ENCODE measurements around the gene IDE. TPM values are rescaled to one million over a fixed set of nuclear protein-coding genes. Genes with fewer than 3 reads are reported as not detected.
"Not testable (repeated sequence)": the region's sequence is repeated elsewhere in the genome, so short reads cannot be mapped to it uniquely, and the experiment has no call there.

IDE gene
- total and polyA plus RNA-seq, 9 donors = 10.7 to 16.4 (median 12.8) TPM

DNA sequence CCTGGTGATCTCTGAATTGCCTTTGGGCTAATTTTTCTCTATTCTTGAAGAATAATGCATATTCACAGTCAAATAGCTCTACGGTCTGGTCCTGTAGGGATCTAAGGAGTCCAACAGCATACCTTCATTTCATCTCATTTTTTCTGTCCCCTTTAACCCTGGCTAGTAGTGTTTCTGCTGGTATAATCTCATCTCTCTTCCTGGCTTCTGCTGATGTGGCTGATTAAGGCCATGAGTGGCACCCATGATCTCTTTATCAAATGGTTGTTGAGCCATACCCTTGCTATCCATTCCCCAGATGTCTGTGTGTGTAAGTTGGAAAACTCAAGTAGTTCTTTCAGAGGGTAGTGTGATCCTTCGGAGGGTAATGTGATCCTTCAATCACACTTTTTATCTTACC lies 163.4 kb downstream of the IDE start:
- WGBS (ENCODE audit: insufficient coverage) = no CpG with 5 or more reads among the region's 2 CpGs
- DNase-seq = no peak

DNA sequence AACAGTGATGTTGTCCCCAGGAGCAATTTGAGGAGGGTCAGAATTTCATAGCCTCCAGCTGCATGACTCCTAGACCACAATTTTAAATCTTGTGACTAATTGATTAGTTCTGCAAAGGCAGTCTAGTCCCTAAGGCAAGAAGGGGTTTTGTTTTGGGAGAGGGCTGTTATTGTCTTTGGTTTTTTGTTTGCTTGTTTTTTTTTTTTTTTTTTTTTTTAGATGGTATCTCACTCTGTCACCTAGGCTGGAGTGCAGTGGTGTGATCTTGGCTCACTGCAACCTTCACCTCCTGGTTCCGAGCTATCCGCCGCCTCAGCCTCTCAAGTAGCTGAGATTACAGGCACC lies 165.9 kb downstream of the IDE start:
- no peak overlapping the region for H3K4me3 ChIP-seq (ENCODE audit: low read length)
- H3K36me3 ChIP-seq (ENCODE audit: control insufficient read depth, insufficient read depth, low read length) = no peaks in the 10 kb centered on the region
- WGBS (ENCODE audit: insufficient coverage) = 79% methylated on average over 3 of the region's 3 CpGs
- no peak for DNase-seq
- H3K9me3 ChIP-seq (replicated peaks; ENCODE audit: control insufficient read depth, low read depth, low read length) = no peaks in the 10 kb centered on the region
- H3K27me3 ChIP-seq (ENCODE audit: control insufficient read depth, insufficient read depth, low read length) = peaks cover 4% of the 10 kb centered on the region
- no peaks in the 10 kb centered on the region for H3K4me1 ChIP-seq (ENCODE audit: control insufficient read depth, insufficient read depth, low read length)
- H3K27ac ChIP-seq (ENCODE audit: low read length) = no peak overlapping the region

More for the DNA sequence above, 163.4 kb downstream of the IDE start:
- Histone ChIP-seq H3K36me3 (ENCODE audit: control insufficient read depth, insufficient read depth, low read length) (no peaks in the 10 kb centered on the region), H3K4me1 (ENCODE audit: control insufficient read depth, insufficient read depth, low read length) (no peaks in the 10 kb centered on the region), H3K4me3 (ENCODE audit: low read length) (no peak overlapping the region), H3K9me3 (replicated peaks; ENCODE audit: control insufficient read depth, low read depth, low read length) (no peaks in the 10 kb centered on the region), H3K27ac (ENCODE audit: low read length) (no peak overlapping the region), H3K27me3 (ENCODE audit: control insufficient read depth, insufficient read depth, low read length) (peaks cover 4% of the 10 kb centered on the region)

DNA sequence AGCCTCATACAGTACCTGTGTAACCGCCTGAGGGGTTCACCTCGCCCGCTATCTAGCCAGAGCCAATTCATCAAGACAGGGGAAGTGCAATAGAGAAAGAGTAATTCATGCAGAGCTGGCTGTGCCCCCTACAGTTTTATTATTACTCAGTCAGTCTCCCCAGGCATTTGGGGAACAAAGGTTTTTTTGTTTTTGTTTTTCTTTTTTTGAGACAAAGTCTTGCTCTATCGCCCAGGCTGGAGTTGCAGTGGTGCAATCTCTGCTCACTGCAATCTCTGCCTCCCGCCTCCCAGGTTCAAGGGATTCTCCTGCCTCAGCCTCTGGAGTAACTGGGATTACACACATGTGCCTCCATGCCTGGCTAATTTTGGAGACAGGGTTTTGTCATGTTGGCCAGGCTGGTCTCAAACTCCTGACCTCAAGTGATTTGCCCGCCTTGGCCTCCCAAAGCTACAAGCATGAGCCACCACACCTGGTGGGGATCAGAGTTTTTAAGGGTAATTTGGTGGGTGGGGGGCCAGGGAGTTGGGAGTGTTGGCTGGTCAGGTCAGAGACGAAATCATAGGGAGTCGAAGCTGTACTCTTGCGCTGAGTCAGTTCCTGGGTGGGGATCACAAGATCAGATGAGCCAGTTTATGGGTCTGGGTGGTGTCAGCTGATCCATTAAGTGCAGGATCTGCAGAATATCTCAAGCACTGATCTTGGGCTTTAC lies 166.4 kb downstream of the IDE start:
- Histone ChIP-seq H3K36me3 (ENCODE audit: control insufficient read depth, insufficient read depth, low read length) (no peaks in the 10 kb centered on the region), H3K9me3 (replicated peaks; ENCODE audit: control insufficient read depth, low read depth, low read length) (no peaks in the 10 kb centered on the region), H3K27ac (ENCODE audit: low read length) (no peak overlapping the region), H3K4me3 (ENCODE audit: low read length) (no peak overlapping the region), H3K4me1 (ENCODE audit: control insufficient read depth, insufficient read depth, low read length) (no peaks in the 10 kb centered on the region), H3K27me3 (ENCODE audit: control insufficient read depth, insufficient read depth, low read length) (peaks cover 4% of the 10 kb centered on the region)
- WGBS (ENCODE audit: insufficient coverage) = 59% methylated on average over 6 of the region's 9 CpGs
- DNase-seq = peak; percentile 58

DNA sequence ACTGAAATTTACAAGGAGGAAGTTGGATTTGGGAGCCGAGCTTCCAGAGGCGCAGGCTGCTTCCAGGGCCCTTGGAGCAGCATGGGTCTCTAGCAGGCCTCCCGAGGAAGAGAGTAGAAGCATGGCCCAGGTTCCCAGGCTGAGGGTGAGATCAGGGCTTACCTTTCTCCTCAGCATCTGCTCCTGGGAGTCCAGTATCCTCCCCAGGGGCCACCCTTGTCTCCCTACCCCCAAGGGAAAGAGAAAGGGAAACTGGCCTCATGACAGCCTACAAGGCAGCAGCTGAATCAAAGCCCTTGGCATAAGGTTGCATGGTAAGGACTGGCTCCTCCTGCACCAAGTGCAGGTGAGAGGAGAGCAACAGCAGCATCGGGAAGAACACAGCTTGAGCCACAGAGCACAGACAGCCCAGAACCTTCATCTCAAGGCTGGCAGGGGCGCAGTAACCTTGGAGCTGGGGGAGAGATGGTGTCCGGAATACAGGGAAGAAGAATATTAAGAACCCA lies 168.4 kb downstream of the IDE start:
- no peak for DNase-seq
- H3K4me3 ChIP-seq (ENCODE audit: low read length) = no peak overlapping the region
- H3K9me3 ChIP-seq (replicated peaks; ENCODE audit: control insufficient read depth, low read depth, low read length) = no peaks in the 10 kb centered on the region
- H3K27me3 ChIP-seq (ENCODE audit: control insufficient read depth, insufficient read depth, low read length) = peaks cover 4% of the 10 kb centered on the region
- H3K4me1 ChIP-seq (ENCODE audit: control insufficient read depth, insufficient read depth, low read length) = no peaks in the 10 kb centered on the region
- H3K27ac ChIP-seq (ENCODE audit: low read length) = no peak overlapping the region
- no peaks in the 10 kb centered on the region for H3K36me3 ChIP-seq (ENCODE audit: control insufficient read depth, insufficient read depth, low read length)
- 50% methylated on average over 1 of the region's 6 CpGs for WGBS (ENCODE audit: insufficient coverage)

DNA sequence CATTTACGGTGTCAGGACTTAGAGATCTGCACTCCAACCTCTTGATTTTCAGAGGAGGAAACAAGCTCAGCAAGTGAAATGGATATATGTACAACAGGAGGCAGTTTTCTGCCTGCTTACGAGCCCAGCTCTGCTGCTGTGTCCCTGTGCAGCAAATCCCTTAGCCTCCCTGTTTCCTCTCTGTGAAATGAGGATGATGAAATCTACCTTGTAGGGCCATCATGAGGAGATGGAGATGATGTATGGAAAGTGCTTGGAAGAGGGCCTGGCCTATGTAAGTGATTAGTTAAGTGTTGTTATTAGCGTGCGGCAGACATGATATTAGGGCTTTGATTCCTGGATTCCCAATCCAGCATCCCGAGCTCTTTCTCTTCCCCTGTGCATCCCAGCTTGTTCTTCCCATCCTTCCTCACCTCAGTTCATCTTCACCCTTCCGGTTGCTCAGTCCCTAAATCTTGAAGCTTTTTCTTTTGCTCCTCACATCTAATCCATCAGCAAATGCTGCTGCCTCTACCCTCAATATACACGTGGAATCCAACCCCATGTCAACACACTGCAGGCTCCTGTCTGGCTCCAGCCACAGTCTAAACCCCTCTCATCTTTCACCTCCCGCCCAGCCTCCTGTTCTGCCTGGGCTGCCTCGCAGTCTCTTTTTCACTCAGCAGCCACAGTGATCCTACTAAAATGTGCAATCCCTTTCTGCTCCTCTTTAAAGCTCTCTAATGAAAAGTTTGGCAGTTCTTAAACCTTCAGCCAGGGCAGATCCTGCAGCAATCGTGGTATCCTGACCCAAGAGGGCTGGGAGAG lies 169.1 kb downstream of the IDE start:
- peaks cover 4% of the 10 kb centered on the region for H3K27me3 ChIP-seq (ENCODE audit: control insufficient read depth, insufficient read depth, low read length)
- DNase-seq = no peak
- H3K36me3 ChIP-seq (ENCODE audit: control insufficient read depth, insufficient read depth, low read length) = no peaks in the 10 kb centered on the region
- H3K4me1 ChIP-seq (ENCODE audit: control insufficient read depth, insufficient read depth, low read length) = no peaks in the 10 kb centered on the region
- H3K9me3 ChIP-seq (replicated peaks; ENCODE audit: control insufficient read depth, low read depth, low read length) = no peaks in the 10 kb centered on the region
- H3K27ac ChIP-seq (ENCODE audit: low read length) = no peak overlapping the region
- H3K4me3 ChIP-seq (ENCODE audit: low read length) = no peak overlapping the region
- WGBS (ENCODE audit: insufficient coverage) = 49% methylated on average over 10 of the region's 10 CpGs

DNA sequence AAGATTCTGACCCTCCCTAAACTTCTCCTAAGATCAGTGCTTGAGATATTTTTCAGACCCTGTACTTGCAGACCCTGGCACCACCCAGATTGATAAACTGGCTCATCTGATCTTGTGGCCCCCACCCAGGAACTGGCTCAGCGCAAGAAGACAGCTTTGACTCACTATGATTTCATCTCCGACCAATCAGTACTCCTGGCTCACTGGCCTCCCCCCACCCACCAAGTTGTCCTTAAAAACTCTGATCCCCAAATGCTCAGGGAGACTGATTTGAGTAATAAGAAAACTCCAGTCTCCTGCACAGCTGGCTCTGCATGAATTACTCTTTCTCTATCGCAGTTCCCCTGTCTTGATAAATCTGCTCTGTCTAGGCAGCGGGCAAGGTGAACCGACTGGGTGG lies 171.7 kb downstream of the IDE start:
- not testable (repeated sequence) for H3K36me3 ChIP-seq (ENCODE audit: control insufficient read depth, insufficient read depth, low read length); H3K27ac ChIP-seq (ENCODE audit: low read length); H3K4me3 ChIP-seq (ENCODE audit: low read length); H3K27me3 ChIP-seq (ENCODE audit: control insufficient read depth, insufficient read depth, low read length); H3K9me3 ChIP-seq (replicated peaks; ENCODE audit: control insufficient read depth, low read depth, low read length); DNase-seq; H3K4me1 ChIP-seq (ENCODE audit: control insufficient read depth, insufficient read depth, low read length)
- no CpG with 5 or more reads among the region's 5 CpGs for WGBS (ENCODE audit: insufficient coverage)

Other genes starting within 250 kb of the IDE start
- 12.3 TPM for gene KIF11, start 19.0 kb upstream of the IDE start, total RNA-seq
- 10 to 100 TPM; 13.1 to 27.1 (median 19.7) TPM for gene KIF11, start 19.0 kb upstream of the IDE start, polyA plus RNA-seq (ENCODE audit: insufficient read depth in 1 of 8, insufficient read length in 8 of 8, low replicate concordance in 1 of 8)
- gene HHEX, start 115.9 kb upstream of the IDE start, total RNA-seq = 3.6 TPM
- 10 to 100 TPM in 1 of 8 donors, 1 to 10 TPM in 7; 5.9 to 10.3 (median 7.5) TPM for gene HHEX, start 115.9 kb upstream of the IDE start, polyA plus RNA-seq (ENCODE audit: insufficient read depth in 1 of 8, insufficient read length in 8 of 8, low replicate concordance in 1 of 8)

Data from muscle of leg (tissue), 11 donors.